Measurements from ENCODE around the gene POLRMT.
"Not testable (repeated sequence)": the region's sequence is repeated elsewhere in the genome, so short reads cannot be mapped to it uniquely, and the experiment has no call there.

Gene POLRMT

GRCh38 chr19:624433-625109, 8.8 kb downstream of the POLRMT start:
- DNase-seq, result no peak

- DNase-seq, result peak; percentile 26
Measured at GRCh38 chr19:623974-624373, 9.4 kb downstream of the POLRMT start.

- no peak for DNase-seq
Measured at GRCh38 chr19:623175-623916, 10.0 kb downstream of the POLRMT start.

GRCh38 chr19:622666-623065, 10.7 kb downstream of the POLRMT start:
- DNase-seq, result no peak

- DNase-seq, result no peak
Measured at GRCh38 chr19:621819-622218, 11.5 kb downstream of the POLRMT start.

GRCh38 chr19:621191-621590, 12.1 kb downstream of the POLRMT start:
- DNase-seq, result not testable (repeated sequence)

GRCh38 chr19:620166-620862, 13.0 kb downstream of the POLRMT start:
- DNase-seq, result no peak

GRCh38 chr19:619286-620002, 13.9 kb downstream of the POLRMT start:
- no peak for DNase-seq

GRCh38 chr19:618674-619285, 14.6 kb downstream of the POLRMT start:
- DNase-seq, result no peak

- no peak for DNase-seq
Measured at GRCh38 chr19:618247-618619, 15.1 kb downstream of the POLRMT start.

- DNase-seq, result no peak
Measured at GRCh38 chr19:617551-618246, 15.6 kb downstream of the POLRMT start.

- DNase-seq, result no peak
Measured at GRCh38 chr19:616747-617526, 16.4 kb downstream of the POLRMT start.

- no peak for DNase-seq
Measured at GRCh38 chr19:616062-616700, 17.2 kb downstream of the POLRMT start.

- no peak for DNase-seq
Measured at GRCh38 chr19:615619-616018, 17.7 kb downstream of the POLRMT start.

GRCh38 chr19:613732-614567, 19.4 kb downstream of the POLRMT start:
- DNase-seq, result no peak

GRCh38 chr19:612941-613340, 20.4 kb downstream of the POLRMT start:
- no peak for DNase-seq

- no peak for DNase-seq
Measured at GRCh38 chr19:611481-611868, 21.9 kb downstream of the POLRMT start.

- DNase-seq, result no peak
Measured at GRCh38 chr19:610801-611480, 22.4 kb downstream of the POLRMT start.

- DNase-seq, result no peak
Measured at GRCh38 chr19:610071-610800, 23.1 kb downstream of the POLRMT start.
